Endometrial microvascular endothelial cells (primary cell): ENCODE results near the gene CTRB2. TPM values are rescaled to one million over a fixed set of nuclear protein-coding genes. Genes with fewer than 3 reads are reported as not detected.
"Not testable (repeated sequence)": the region's sequence is repeated elsewhere in the genome, so short reads cannot be mapped to it uniquely, and the experiment has no call there.

Experiments
- in situ Hi-C: cut with HindIII; loops from 2 replicates; pipeline ENCODE4 v1.10.0; 2017; ENCODE audit warnings: low sequenced_read_pairs, low pct_unique_long_range_greater_than_20kb; ENCODE audit errors: inconsistent ontology term
- total RNA-seq: library from RNA; depleted of rRNA; stranded (reverse); fragments of >200 nt; gene quantifications from one replicate; pipeline ENCODE4 v1.2.3, GENCODE V29; 2015; ENCODE audit errors: inconsistent ontology term

The CTRB2 gene
- total RNA-seq, 1 donor from 2014 or later = not detected

- in situ Hi-C loops = no loop called here
Measured at GRCh38 chr16:75216127-75216526, 9.2 kb upstream of the CTRB2 start.

- in situ Hi-C loops = not testable (repeated sequence)
Measured at GRCh38 chr16:75211286-75211685, 4.3 kb upstream of the CTRB2 start.

- in situ Hi-C loops = no loop called here
Measured at GRCh38 chr16:75209944-75210343, 3.0 kb upstream of the CTRB2 start.

- in situ Hi-C loops = not testable (repeated sequence)
Measured at GRCh38 chr16:75209514-75209913, 2.6 kb upstream of the CTRB2 start.

GRCh38 chr16:75208861-75209505 is 2.0 kb upstream of the CTRB2 start:
- in situ Hi-C loops = no loop called here

- in situ Hi-C loops = no loop called here
Measured at GRCh38 chr16:75208242-75208825, 1.4 kb upstream of the CTRB2 start.

- in situ Hi-C loops = no loop called here
Measured at GRCh38 chr16:75207831-75208230, 870 bp upstream of the CTRB2 start.

GRCh38 chr16:75205961-75206748 is 806 bp downstream of the CTRB2 start:
- in situ Hi-C loops = not testable (repeated sequence)

- in situ Hi-C loops = not testable (repeated sequence)
Measured at GRCh38 chr16:75205438-75205837, 1.5 kb downstream of the CTRB2 start.

- in situ Hi-C loops = not testable (repeated sequence)
Measured at GRCh38 chr16:75204905-75205304, 2.1 kb downstream of the CTRB2 start.

- in situ Hi-C loops = no loop called here
Measured at GRCh38 chr16:75204410-75204758, 2.6 kb downstream of the CTRB2 start.

- in situ Hi-C loops = no loop called here
Measured at GRCh38 chr16:75203667-75204409, 3.1 kb downstream of the CTRB2 start.

GRCh38 chr16:75203096-75203495 is 3.9 kb downstream of the CTRB2 start:
- in situ Hi-C loops = no loop called here

GRCh38 chr16:75202069-75202590 is 4.8 kb downstream of the CTRB2 start:
- in situ Hi-C loops = no loop called here

GRCh38 chr16:75198135-75198600 is 8.8 kb downstream of the CTRB2 start:
- in situ Hi-C loops = no loop called here

GRCh38 chr16:75197522-75198134 is 9.3 kb downstream of the CTRB2 start:
- in situ Hi-C loops = no loop called here

GRCh38 chr16:75196836-75197235 is 10.1 kb downstream of the CTRB2 start:
- in situ Hi-C loops = no loop called here

- in situ Hi-C loops = no loop called here
Measured at GRCh38 chr16:75195811-75196790, 10.9 kb downstream of the CTRB2 start.
